NT2/D1 (cell line): ENCODE data around the gene C10orf90.

ENCODE experiments used
- DNase-seq: peaks from one replicate; pipeline ENCODE4 v3.0.0-alpha.2; 2011; ENCODE audit warnings: low read depth, low spot score
- H3K27me3 ChIP-seq: 2 replicates; pipeline ENCODE4 v1.6.0; 2011; ENCODE audit warnings: mild to moderate bottlenecking; ENCODE audit not compliant: insufficient read length, insufficient read depth
- H3K36me3 ChIP-seq: 2 replicates; pipeline ENCODE4 v1.6.1; 2011; ENCODE audit warnings: mild to moderate bottlenecking, low read length, mixed read lengths; ENCODE audit not compliant: insufficient read depth, insufficient read length
- H3K4me1 ChIP-seq: 2 replicates; pipeline ENCODE4 v1.5.1; 2011; ENCODE audit not compliant: insufficient read depth, insufficient read length
- H3K4me3 ChIP-seq: 2 replicates; pipeline ENCODE4 v1.5.1; 2011; ENCODE audit warnings: low read depth; ENCODE audit not compliant: insufficient read length
- H3K9ac ChIP-seq: 2 replicates; pipeline ENCODE4 v1.6.0; 2011; ENCODE audit warnings: low read depth; ENCODE audit not compliant: insufficient read length
- H3K9me3 ChIP-seq: 2 replicates; pipeline ENCODE4 v1.5.1; 2011; ENCODE audit warnings: mild to moderate bottlenecking, low read length; ENCODE audit not compliant: insufficient read depth
- SUZ12 ChIP-seq: IDR thresholded peaks from 2 replicates; pipeline ENCODE4 v1.6.1; 2011; ENCODE audit not compliant: insufficient read length, insufficient read depth; ENCODE audit errors: extremely low read depth
- YY1 ChIP-seq: IDR thresholded peaks from 2 replicates; pipeline ENCODE4 v1.6.1; 2011; ENCODE audit not compliant: insufficient read length, insufficient read depth
- ZNF274 ChIP-seq: IDR thresholded peaks from 2 replicates; pipeline ENCODE4 v1.6.1; 2011; ENCODE audit warnings: mild to moderate bottlenecking, low read depth, low read length

C10orf90 gene

GRCh38 chr10:126501828-126502227 lies 168.7 kb downstream of the C10orf90 start:
- TF ChIP-seq ZNF274: no peak
- TF ChIP-seq SUZ12: no peak
- no peak for TF ChIP-seq YY1
- H3K9ac ChIP-seq: no peak overlapping the region
- H3K9me3 ChIP-seq: no peaks in the 10 kb centered on the region

GRCh38 chr10:126500866-126501265 lies 169.6 kb downstream of the C10orf90 start:
- no peak overlapping the region for H3K4me3 ChIP-seq
- no peak for TF ChIP-seq ZNF274
- DNase-seq: no peak

More at GRCh38 chr10:126501828-126502227, 168.7 kb downstream of the C10orf90 start:
- Histone ChIP-seq H3K4me1 (no peaks in the 10 kb centered on the region), H3K36me3 (no peaks in the 10 kb centered on the region), H3K27me3 (no peaks in the 10 kb centered on the region), H3K4me3 (no peak overlapping the region)
- DNase-seq: no peak

GRCh38 chr10:126500185-126500584 lies 170.3 kb downstream of the C10orf90 start:
- TF ChIP-seq YY1 (no peak), ZNF274 (no peak), SUZ12 (no peak)
- H3K4me3 ChIP-seq: no peak overlapping the region
- no peaks in the 10 kb centered on the region for H3K36me3 ChIP-seq
- no peaks in the 10 kb centered on the region for H3K9me3 ChIP-seq
- H3K4me1 ChIP-seq: no peaks in the 10 kb centered on the region
- no peak for DNase-seq
- no peaks in the 10 kb centered on the region for H3K27me3 ChIP-seq
- H3K9ac ChIP-seq: no peak overlapping the region

More at GRCh38 chr10:126500866-126501265, 169.6 kb downstream of the C10orf90 start:
- Histone ChIP-seq H3K9ac (no peak overlapping the region), H3K27me3 (no peaks in the 10 kb centered on the region), H3K36me3 (no peaks in the 10 kb centered on the region), H3K4me1 (no peaks in the 10 kb centered on the region), H3K9me3 (no peaks in the 10 kb centered on the region)

GRCh38 chr10:126499744-126500143 lies 170.7 kb downstream of the C10orf90 start:
- Histone ChIP-seq H3K9me3 (no peaks in the 10 kb centered on the region), H3K36me3 (no peaks in the 10 kb centered on the region), H3K4me3 (no peak overlapping the region), H3K9ac (no peak overlapping the region), H3K4me1 (no peaks in the 10 kb centered on the region), H3K27me3 (no peaks in the 10 kb centered on the region)
- TF ChIP-seq SUZ12 (no peak), ZNF274 (no peak), YY1 (no peak)
- DNase-seq: no peak

GRCh38 chr10:126497672-126498071 lies 172.8 kb downstream of the C10orf90 start:
- no peak for DNase-seq
- TF ChIP-seq YY1: no peak
- TF ChIP-seq ZNF274: no peak
- Histone ChIP-seq H3K9ac (no peak overlapping the region), H3K27me3 (no peaks in the 10 kb centered on the region), H3K4me1 (no peaks in the 10 kb centered on the region), H3K9me3 (no peaks in the 10 kb centered on the region), H3K36me3 (no peaks in the 10 kb centered on the region), H3K4me3 (no peak overlapping the region)

GRCh38 chr10:126496771-126497545 lies 173.5 kb downstream of the C10orf90 start:
- TF ChIP-seq YY1 (no peak), ZNF274 (no peak), SUZ12 (no peak)
- DNase-seq: no peak

GRCh38 chr10:126491476-126491875 lies 179.0 kb downstream of the C10orf90 start:
- Histone ChIP-seq H3K36me3 (no peaks in the 10 kb centered on the region), H3K9ac (no peak overlapping the region), H3K9me3 (no peaks in the 10 kb centered on the region), H3K4me1 (no peaks in the 10 kb centered on the region), H3K4me3 (no peak overlapping the region), H3K27me3 (no peaks in the 10 kb centered on the region)
- TF ChIP-seq YY1 (no peak), ZNF274 (no peak), SUZ12 (no peak)
- no peak for DNase-seq

More at GRCh38 chr10:126496771-126497545, 173.5 kb downstream of the C10orf90 start:
- H3K9me3 ChIP-seq: no peaks in the 10 kb centered on the region
- no peak overlapping the region for H3K9ac ChIP-seq
- H3K36me3 ChIP-seq: no peaks in the 10 kb centered on the region
- no peak overlapping the region for H3K4me3 ChIP-seq
- H3K4me1 ChIP-seq: no peaks in the 10 kb centered on the region
- no peaks in the 10 kb centered on the region for H3K27me3 ChIP-seq
